BLaER1 (cell line): ENCODE results near the gene LXN.
"Not testable (repeated sequence)": the region's sequence is repeated elsewhere in the genome, so short reads cannot be mapped to it uniquely, and the experiment has no call there.

ENCODE experiments used
- H3K27ac ChIP-seq: shearing (Covaris generic); formaldehyde crosslinking; 2 replicates; pipeline ENCODE4 v1.8.1; 2022
- H3K27me3 ChIP-seq: shearing (Covaris generic); formaldehyde crosslinking; 2 replicates; pipeline ENCODE4 v1.8.1; 2022
- H3K36me3 ChIP-seq: shearing (Covaris generic); formaldehyde crosslinking; 2 replicates; pipeline ENCODE4 v1.8.1; 2022
- H3K4me1 ChIP-seq: shearing (Covaris generic); formaldehyde crosslinking; 2 replicates; pipeline ENCODE4 v1.8.1; 2022
- H3K4me2 ChIP-seq: shearing (Covaris generic); formaldehyde crosslinking; 2 replicates; pipeline ENCODE4 v1.8.1; 2022
- H3K4me3 ChIP-seq: shearing (Covaris generic); formaldehyde crosslinking; 2 replicates; pipeline ENCODE4 v1.8.1; 2022
- H3K9ac ChIP-seq: shearing (Covaris generic); formaldehyde crosslinking; 2 replicates; pipeline ENCODE4 v1.8.1; 2022
- H3K9me3 ChIP-seq: shearing (Covaris generic); formaldehyde crosslinking; 2 replicates; pipeline ENCODE4 v1.8.1; 2022
- H4K20me1 ChIP-seq: shearing (Covaris generic); formaldehyde crosslinking; 2 replicates; pipeline ENCODE4 v1.8.1; 2022
- Cebpa-rat ChIP-seq: shearing (Covaris generic); IDR thresholded peaks from 2 replicates; pipeline ENCODE4 v1.8.1; 2022

Gene LXN

DNA sequence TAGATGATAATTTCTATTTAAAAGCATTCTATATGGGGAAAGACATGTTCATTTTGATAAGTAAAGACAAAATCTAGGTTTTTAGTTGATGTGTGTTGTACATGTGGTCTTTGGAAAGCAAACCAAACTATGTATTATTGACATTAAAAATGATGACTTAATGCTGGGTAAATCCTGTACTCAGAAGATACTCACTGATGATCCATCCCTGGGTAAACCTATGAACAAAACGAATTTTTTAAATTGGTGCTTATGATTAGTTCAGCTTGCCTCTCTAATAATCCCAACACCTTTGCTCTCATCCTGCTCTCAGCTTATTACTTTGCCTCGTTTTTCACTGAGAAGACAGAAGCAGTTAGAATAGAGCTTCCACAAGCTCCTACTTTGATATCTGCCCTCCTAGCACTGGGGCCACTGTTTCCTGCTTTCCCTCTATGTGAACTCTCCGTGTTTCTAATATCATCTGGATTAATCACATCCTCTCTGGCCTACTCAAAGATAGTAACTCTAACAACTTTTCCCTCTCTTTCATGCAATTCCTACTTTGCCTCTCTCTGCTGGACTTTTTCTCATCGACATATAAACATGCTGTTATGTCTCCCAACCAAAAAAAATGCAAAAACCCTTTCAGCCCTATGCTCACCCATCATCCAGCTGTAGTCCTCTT is 30.5 kb upstream of the LXN start:
- Histone ChIP-seq H3K9ac (no peak overlapping the region), H3K36me3 (peaks cover 39% of the 10 kb centered on the region), H3K4me3 (no peak overlapping the region), H4K20me1 (no peaks in the 10 kb centered on the region), H3K27me3 (no peaks in the 10 kb centered on the region), H3K4me1 (no peaks in the 10 kb centered on the region), H3K4me2 (no peak overlapping the region), H3K27ac (no peak overlapping the region), H3K9me3 (no peaks in the 10 kb centered on the region)
- no peak for TF ChIP-seq Cebpa-rat

DNA sequence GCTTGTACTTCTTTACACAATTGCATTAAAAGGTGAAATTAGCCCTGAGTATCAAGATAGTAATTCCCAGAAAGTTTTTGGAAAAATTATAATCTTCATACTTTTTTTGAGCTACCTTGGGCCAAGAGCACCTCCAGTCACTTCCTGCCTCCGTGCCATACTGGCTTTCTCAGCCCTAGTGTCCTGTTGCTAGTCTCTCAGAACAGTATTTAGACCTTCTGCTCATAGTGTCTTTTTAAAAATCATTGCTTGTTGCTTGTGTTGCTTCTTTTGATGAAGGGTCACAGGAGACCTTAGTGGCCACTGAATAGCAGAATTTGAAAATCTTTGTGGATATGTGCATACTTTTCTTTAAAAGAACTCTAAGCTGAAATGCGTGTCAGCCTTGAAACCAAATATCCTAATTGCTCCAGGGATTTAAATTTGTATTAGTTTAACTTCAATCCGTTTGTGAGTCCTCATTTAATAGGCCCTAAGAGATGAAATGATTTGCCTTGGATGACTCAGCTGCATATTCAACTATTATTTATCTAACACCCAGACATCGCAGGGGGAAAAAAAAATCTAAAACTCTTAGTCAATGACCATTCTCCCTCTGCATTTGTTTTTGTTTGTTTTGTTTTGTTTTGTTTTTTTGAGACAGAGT is 29.1 kb upstream of the LXN start:
- Histone ChIP-seq H3K36me3 (peaks cover 26% of the 10 kb centered on the region), H3K27me3 (no peaks in the 10 kb centered on the region), H3K27ac (no peak overlapping the region), H3K9ac (no peak overlapping the region), H3K4me2 (no peak overlapping the region), H3K9me3 (no peaks in the 10 kb centered on the region), H3K4me1 (no peaks in the 10 kb centered on the region), H3K4me3 (no peak overlapping the region), H4K20me1 (no peaks in the 10 kb centered on the region)
- TF ChIP-seq Cebpa-rat: no peak

- H3K36me3 ChIP-seq: peaks cover 18% of the 10 kb centered on the region
- no peaks in the 10 kb centered on the region for H3K4me1 ChIP-seq
- no peak for TF ChIP-seq Cebpa-rat
- H3K27me3 ChIP-seq: no peaks in the 10 kb centered on the region
- no peaks in the 10 kb centered on the region for H4K20me1 ChIP-seq
- no peak overlapping the region for H3K9ac ChIP-seq
- H3K9me3 ChIP-seq: no peaks in the 10 kb centered on the region
- H3K27ac ChIP-seq: no peak overlapping the region
- H3K4me3 ChIP-seq: no peak overlapping the region
- no peak overlapping the region for H3K4me2 ChIP-seq
These were observed 28.1 kb upstream of the LXN start for GRCh38 chr3:158700559-158700958.

DNA sequence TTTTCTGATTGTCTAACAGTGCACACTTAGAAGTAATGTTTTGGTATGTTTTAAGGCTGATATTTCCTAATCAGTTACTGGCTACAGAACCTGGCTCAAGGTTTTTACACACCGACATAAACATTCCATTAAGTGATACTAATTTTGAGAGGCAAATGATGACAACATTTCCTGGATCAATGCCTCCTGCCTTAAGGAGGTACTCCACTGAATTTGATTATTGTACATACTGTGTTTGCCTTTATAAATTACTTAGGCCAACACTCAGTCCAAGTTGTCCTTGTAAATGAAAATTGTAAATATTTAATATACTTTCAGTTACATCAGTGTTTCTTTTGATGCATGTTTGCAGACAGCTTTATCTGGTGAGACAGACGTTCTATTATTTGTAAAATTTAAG is 24.2 kb upstream of the LXN start:
- Histone ChIP-seq H4K20me1 (no peaks in the 10 kb centered on the region), H3K9ac (no peak overlapping the region), H3K27ac (no peak overlapping the region), H3K4me2 (no peak overlapping the region), H3K4me1 (no peaks in the 10 kb centered on the region), H3K36me3 (peaks cover 37% of the 10 kb centered on the region), H3K4me3 (no peak overlapping the region), H3K9me3 (no peaks in the 10 kb centered on the region), H3K27me3 (no peaks in the 10 kb centered on the region)
- TF ChIP-seq Cebpa-rat: no peak

GRCh38 chr3:158693866-158694456 is 21.5 kb upstream of the LXN start:
- H3K4me1 ChIP-seq, H3K9me3 ChIP-seq, H3K9ac ChIP-seq, H3K4me2 ChIP-seq, H3K27me3 ChIP-seq, H3K27ac ChIP-seq, H3K4me3 ChIP-seq, H4K20me1 ChIP-seq: not testable (repeated sequence)
- H3K36me3 ChIP-seq: peaks cover 42% of the 10 kb centered on the region

- Histone ChIP-seq H3K36me3 (peaks cover 24% of the 10 kb centered on the region), H3K9ac (no peak overlapping the region), H3K4me3 (no peak overlapping the region), H4K20me1 (no peaks in the 10 kb centered on the region), H3K9me3 (no peaks in the 10 kb centered on the region), H3K4me2 (no peak overlapping the region), H3K4me1 (no peaks in the 10 kb centered on the region), H3K27ac (no peak overlapping the region), H3K27me3 (no peaks in the 10 kb centered on the region)
- TF ChIP-seq Cebpa-rat: no peak
These were observed 12.7 kb upstream of the LXN start for GRCh38 chr3:158685159-158685558.

GRCh38 chr3:158683230-158683962 is 10.9 kb upstream of the LXN start:
- no peaks in the 10 kb centered on the region for H3K9me3 ChIP-seq
- H3K36me3 ChIP-seq: peaks cover 29% of the 10 kb centered on the region
- no peaks in the 10 kb centered on the region for H3K4me1 ChIP-seq
- H3K9ac ChIP-seq: no peak overlapping the region
- TF ChIP-seq Cebpa-rat: no peak
- no peaks in the 10 kb centered on the region for H4K20me1 ChIP-seq
- H3K27ac ChIP-seq: no peak overlapping the region
- H3K27me3 ChIP-seq: no peaks in the 10 kb centered on the region
- H3K4me2 ChIP-seq: no peak overlapping the region
- H3K4me3 ChIP-seq: no peak overlapping the region

DNA sequence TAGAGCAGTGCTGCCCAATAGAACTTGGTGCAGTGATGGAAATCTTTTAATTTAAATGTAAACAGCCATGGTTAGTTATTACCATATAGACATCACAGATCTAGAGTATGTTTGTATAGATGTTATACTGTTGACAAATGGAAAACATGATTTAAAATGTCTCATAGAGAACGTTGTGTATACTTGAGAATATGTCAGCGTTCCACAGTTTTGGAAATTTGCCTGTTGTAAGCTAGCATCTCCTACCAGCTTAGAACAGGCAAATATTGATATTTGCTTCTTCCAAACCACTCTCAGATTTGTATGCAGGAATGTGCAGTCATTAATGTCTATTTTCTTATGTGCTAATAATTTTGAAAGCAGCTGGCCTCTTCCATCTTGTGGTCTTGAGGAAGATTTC is 8.4 kb upstream of the LXN start:
- Histone ChIP-seq H3K4me2 (no peak overlapping the region), H3K4me3 (no peak overlapping the region), H3K4me1 (no peaks in the 10 kb centered on the region), H3K9ac (no peak overlapping the region), H4K20me1 (no peaks in the 10 kb centered on the region; the same call in 1 of the 2 replicates), H3K36me3 (peaks cover 33% of the 10 kb centered on the region), H3K27me3 (no peaks in the 10 kb centered on the region), H3K27ac (no peak overlapping the region), H3K9me3 (no peaks in the 10 kb centered on the region)
- no peak for TF ChIP-seq Cebpa-rat

DNA sequence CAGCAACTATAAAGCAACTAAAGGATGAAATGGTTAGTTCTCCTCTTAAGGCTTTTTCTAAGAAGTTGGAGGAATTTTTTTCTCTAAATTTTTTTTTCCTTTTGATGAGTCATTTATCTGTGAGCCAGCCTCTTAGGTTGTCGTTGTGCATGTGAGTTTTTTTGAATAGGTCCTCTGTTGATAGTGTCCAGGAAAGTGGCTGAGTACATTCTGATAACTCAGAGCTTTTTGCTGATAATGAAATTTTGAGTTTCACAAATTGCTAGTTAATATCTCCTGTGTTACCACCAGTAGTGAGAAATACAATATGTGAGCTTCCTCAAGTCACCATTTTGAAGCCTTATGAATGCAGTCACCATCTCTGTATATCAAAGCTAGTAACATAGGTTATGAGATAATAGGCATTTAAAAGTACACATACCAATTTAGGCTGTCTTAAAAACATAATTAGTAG is 7.1 kb upstream of the LXN start:
- H3K4me2 ChIP-seq: no peak overlapping the region
- peaks cover 29% of the 10 kb centered on the region for H3K36me3 ChIP-seq
- H3K27me3 ChIP-seq: no peaks in the 10 kb centered on the region
- H3K27ac ChIP-seq: no peak overlapping the region
- H3K4me3 ChIP-seq: no peak overlapping the region
- no peaks in the 10 kb centered on the region for H3K9me3 ChIP-seq
- H3K4me1 ChIP-seq: no peaks in the 10 kb centered on the region
- TF ChIP-seq Cebpa-rat: no peak
- H3K9ac ChIP-seq: no peak overlapping the region
- no peaks in the 10 kb centered on the region; the same call in 1 of the 2 replicates for H4K20me1 ChIP-seq

DNA sequence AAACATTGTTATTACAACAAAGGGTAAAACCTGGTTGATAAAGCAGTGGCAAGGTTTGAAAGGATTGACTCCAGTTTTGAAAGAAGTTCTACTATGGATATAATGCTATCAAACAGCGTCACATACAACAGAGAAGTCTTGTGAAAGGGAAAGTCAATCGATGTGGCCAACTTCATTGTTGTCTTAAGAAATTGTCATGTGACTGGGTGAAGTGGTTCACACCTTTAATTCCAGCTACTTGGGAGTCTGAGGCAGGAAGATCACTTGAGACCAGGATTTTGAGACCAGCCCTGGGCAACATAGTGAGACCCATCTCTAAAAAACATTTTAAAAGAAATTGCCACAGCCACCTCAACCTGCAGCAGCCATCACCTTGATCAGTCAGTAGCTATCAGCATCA is 6.2 kb upstream of the LXN start:
- Histone ChIP-seq H3K9me3 (no peaks in the 10 kb centered on the region), H3K4me2 (no peak overlapping the region), H3K27me3 (no peaks in the 10 kb centered on the region), H3K27ac (no peak overlapping the region), H3K4me3 (no peak overlapping the region), H3K36me3 (peaks cover 26% of the 10 kb centered on the region), H3K4me1 (no peaks in the 10 kb centered on the region), H3K9ac (no peak overlapping the region), H4K20me1 (no peaks in the 10 kb centered on the region; the same call in 1 of the 2 replicates)
- no peak for TF ChIP-seq Cebpa-rat
